BJ (cell line): ENCODE results near the gene MAPRE2. TPM values are rescaled to one million over a fixed set of nuclear protein-coding genes. Genes with fewer than 3 reads are reported as not detected.

ENCODE experiments used
- CTCF ChIA-PET: fragments of 350-600 bp; formaldehyde crosslinking; extraction: SDS; loops from one replicate; lab custom pipeline; 2021; ENCODE audit warnings: antibody characterized with exemption, inconsistent platforms; lab: Yijun Ruan, JAX
- POLR2A ChIA-PET: fragments of 300-600 bp; sonication (Branson Sonifier 250); formaldehyde crosslinking; extraction: SDS; loops from one replicate; lab custom pipeline; 2021; ENCODE audit warnings: antibody characterized with exemption; lab: Charles Lee
- DNase-seq: peaks from one replicate; pipeline ENCODE4 v3.0.0-alpha.2; 2011; ENCODE audit warnings: low read depth
- H3K27me3 ChIP-seq: 2 replicates; pipeline ENCODE4 v1.6.0; 2011; ENCODE audit warnings: low read length; ENCODE audit not compliant: control insufficient read depth, insufficient read depth
- H3K36me3 ChIP-seq: 2 replicates; pipeline ENCODE4 v1.5.1; 2011; ENCODE audit warnings: low read length; ENCODE audit not compliant: control insufficient read depth, insufficient read depth
- H3K4me3 ChIP-seq: 2 replicates; pipeline ENCODE4 v1.5.1; 2011; ENCODE audit warnings: low read depth, mild to moderate bottlenecking, control low read depth, low read length
- CTCF ChIP-seq: IDR thresholded peaks from 2 replicates; pipeline ENCODE4 v1.5.1; 2011; ENCODE audit warnings: low read depth, mild to moderate bottlenecking, control low read depth, inconsistent platforms, low read length, moderate library complexity; ENCODE audit not compliant: insufficient read depth
- polyA plus RNA-seq: library from polyadenylated mRNA; depleted of rRNA; stranded (reverse); fragments of >200 nt; gene quantifications from 2 replicates; pipeline ENCODE4 v1.2.3, GENCODE V29; 2011

Gene MAPRE2
- polyA plus RNA-seq, 1 experiment: 23.8 TPM

GRCh38 chr18:35176925-35177324, 135.7 kb downstream of the MAPRE2 start:
- POLR2A ChIA-PET: no interaction called here
- DNase-seq: no peak
- Histone ChIP-seq H3K27me3 (peaks cover 2% of the 10 kb centered on the region), H3K4me3 (no peak overlapping the region), H3K36me3 (no peaks in the 10 kb centered on the region)
- TF ChIP-seq CTCF: no peak
- CTCF ChIA-PET: no interaction called here

- no peak for TF ChIP-seq CTCF
- Histone ChIP-seq H3K36me3 (no peaks in the 10 kb centered on the region), H3K4me3 (no peak overlapping the region), H3K27me3 (peaks cover 2% of the 10 kb centered on the region)
- no peak for DNase-seq
- ChIA-PET POLR2A (no interaction called here), CTCF (no interaction called here)
Measured at GRCh38 chr18:35178260-35178659, 137.0 kb downstream of the MAPRE2 start.

- ChIA-PET POLR2A (no interaction called here), CTCF (no interaction called here)
- Histone ChIP-seq H3K4me3 (no peak overlapping the region), H3K27me3 (peaks cover 2% of the 10 kb centered on the region), H3K36me3 (no peaks in the 10 kb centered on the region)
- no peak for TF ChIP-seq CTCF
- no peak for DNase-seq
Measured at GRCh38 chr18:35179906-35180305, 138.7 kb downstream of the MAPRE2 start.

GRCh38 chr18:35180455-35180854, 139.2 kb downstream of the MAPRE2 start:
- DNase-seq: no peak
- H3K36me3 ChIP-seq: no peaks in the 10 kb centered on the region
- H3K4me3 ChIP-seq: no peak overlapping the region
- no peak for TF ChIP-seq CTCF
- H3K27me3 ChIP-seq: peaks cover 2% of the 10 kb centered on the region
- ChIA-PET POLR2A (no interaction called here), CTCF (no interaction called here)

- H3K27me3 ChIP-seq: peaks cover 2% of the 10 kb centered on the region
- ChIA-PET POLR2A (no interaction called here), CTCF (no interaction called here)
- DNase-seq: no peak
- no peak for TF ChIP-seq CTCF
- H3K36me3 ChIP-seq: no peaks in the 10 kb centered on the region
- no peak overlapping the region for H3K4me3 ChIP-seq
Measured at GRCh38 chr18:35182151-35182550, 140.9 kb downstream of the MAPRE2 start.
